HepG2 (cell line): Measurements from ENCODE around the gene MYO19. TPM values are rescaled to one million over a fixed set of nuclear protein-coding genes. Genes with fewer than 3 reads are reported as not detected.
A peak's percentile ranks its signal among the peaks of the same experiment; 100 is the strongest.

Experiments used
- ATRX ChIP-seq: sonication (generic); formaldehyde crosslinking; IDR thresholded peaks from 2 replicates; pipeline ENCODE4 v1.4.0; 2020; ENCODE audit warnings: missing genetic modification reagents, borderline replicate concordance
- CENPX ChIP-seq: sonication (generic); formaldehyde crosslinking; IDR thresholded peaks from 2 replicates; pipeline ENCODE4 v1.9.0; 2021; ENCODE audit warnings: mild to moderate bottlenecking, missing genetic modification reagents, moderate library complexity
- CREB3 ChIP-seq: sonication (generic); formaldehyde crosslinking; IDR thresholded peaks from 2 replicates; pipeline ENCODE4 v1.5.0; 2020; ENCODE audit warnings: missing genetic modification reagents
- CREBL2 ChIP-seq: sonication (generic); formaldehyde crosslinking; IDR thresholded peaks from 2 replicates; pipeline ENCODE4 v1.8.1; 2023; ENCODE audit warnings: missing genetic modification reagents, mild to moderate bottlenecking, borderline replicate concordance
- GLI4 ChIP-seq: sonication (generic); formaldehyde crosslinking; IDR thresholded peaks from 2 replicates; pipeline ENCODE4 v1.5.1; 2020; ENCODE audit warnings: missing genetic modification reagents, mild to moderate bottlenecking, moderate library complexity, borderline replicate concordance
- MTA1 ChIP-seq: sonication (generic); formaldehyde crosslinking; IDR thresholded peaks from 2 replicates; pipeline ENCODE4 v1.4.0; 2020; ENCODE audit warnings: missing genetic modification reagents, mild to moderate bottlenecking, borderline replicate concordance
- NKX3-1 ChIP-seq: sonication (generic); formaldehyde crosslinking; IDR thresholded peaks from 2 replicates; pipeline ENCODE4 v1.5.0; 2020; ENCODE audit warnings: missing genetic modification reagents
- NR2F2 ChIP-seq: IDR thresholded peaks from 2 replicates; pipeline ENCODE4 v1.6.1; 2012; ENCODE audit warnings: low read depth, inconsistent platforms, borderline replicate concordance
- PLRG1 ChIP-seq: fragments of 450-650 bp; conservative IDR thresholded peaks from 2 replicates; pipeline ENCODE4 v1.6.1; 2016
- REXO4 ChIP-seq: sonication (generic); formaldehyde crosslinking; IDR thresholded peaks from 2 replicates; pipeline ENCODE4 v1.8.0; 2022; ENCODE audit warnings: missing genetic modification reagents, mild to moderate bottlenecking, borderline replicate concordance
- RNF219 ChIP-seq: sonication (generic); formaldehyde crosslinking; IDR thresholded peaks from 2 replicates; pipeline ENCODE4 v1.5.0; 2020; ENCODE audit warnings: mild to moderate bottlenecking, missing genetic modification reagents
- STAT5B ChIP-seq: sonication (generic); formaldehyde crosslinking; IDR thresholded peaks from 2 replicates; pipeline ENCODE4 v1.4.0; 2020; ENCODE audit warnings: missing genetic modification reagents
- ZBTB8A ChIP-seq: sonication (generic); formaldehyde crosslinking; IDR thresholded peaks from 2 replicates; pipeline ENCODE4 v1.4.0; 2020; ENCODE audit warnings: mild to moderate bottlenecking, low read depth, missing genetic modification reagents, borderline replicate concordance
- ZNF256 ChIP-seq: sonication (generic); formaldehyde crosslinking; conservative IDR thresholded peaks from 2 replicates; pipeline ENCODE4 v1.4.0; 2020; ENCODE audit warnings: missing genetic modification reagents
- ZNF274 ChIP-seq: sonication (generic); formaldehyde crosslinking; IDR thresholded peaks from 2 replicates; pipeline ENCODE4 v1.5.1; 2020; ENCODE audit warnings: mild to moderate bottlenecking, missing genetic modification reagents
- ZNF615 ChIP-seq: sonication (generic); formaldehyde crosslinking; IDR thresholded peaks from 2 replicates; pipeline ENCODE4 v1.5.0; 2020; ENCODE audit warnings: mild to moderate bottlenecking, missing genetic modification reagents, borderline replicate concordance
- ZNF7 ChIP-seq: IDR thresholded peaks from 2 replicates; pipeline ENCODE4 v1.6.1; 2016; ENCODE audit warnings: missing biosample characterization, missing genetic modification reagents
- ZNF780A ChIP-seq: sonication (generic); formaldehyde crosslinking; IDR thresholded peaks from 2 replicates; pipeline ENCODE4 v1.8.0; 2022; ENCODE audit warnings: mild to moderate bottlenecking, missing genetic modification reagents, moderate library complexity
- polyA plus RNA-seq, 8 experiments: library from polyadenylated mRNA; depleted of rRNA in 3 of 8; stranded (reverse) in 7 of 8; unstranded in 1 of 8; fragments of >200 nt; fragmentation: Illumina TruSeq in 4 of 8; extraction: Trizol in 4 of 8; gene quantifications; 2 replicates each; pipeline versions ENCODE4 v1.2.1 to v1.2.3, GENCODE V29; 2011 to 2016; ENCODE audit warnings: low read depth in 4 of 8, missing spikeins in 1 of 8, mixed read lengths in 1 of 8; ENCODE audit not compliant: insufficient read depth in 1 of 8
- total RNA-seq, 5 experiments: library from RNA; depleted of rRNA; stranded (reverse); fragments of >200 nt; fragmentation: Illumina TruSeq; extraction: Trizol; gene quantifications; 2 replicates each; pipeline ENCODE4 v1.2.3, GENCODE V29; 2016; ENCODE audit warnings: low read depth in 1 of 5
- TF ChIP-seq, protein P1 (sequence below): sonication (generic); formaldehyde crosslinking; IDR thresholded peaks from 2 replicates; pipeline ENCODE4 v1.8.0; 2022; ENCODE audit warnings: low read depth, missing genetic modification reagents
- TF ChIP-seq, protein P2 (sequence below), 2 experiments: sonication (generic) in 1 of 2; formaldehyde crosslinking in 1 of 2; IDR thresholded peaks; 2 replicates each; pipeline versions ENCODE4 v1.5.1 to v1.6.1; 2011 to 2020; ENCODE audit warnings: borderline replicate concordance in 1 of 2, low read depth in 1 of 2, low read length in 1 of 2, mild to moderate bottlenecking in 1 of 2, missing genetic modification reagents in 1 of 2, moderate library complexity in 1 of 2

MYO19 gene
- total and polyA plus RNA-seq, 2 of the 13 experiments (the other 11 are each of a cell fraction or from before 2014, with no cell fraction given): 75.7 to 82.3 TPM

- peak; percentile 94; the same call in 1 of the 2 replicates for TF ChIP-seq ZNF256 (CRISPR knock-in tag)
- TF ChIP-seq MTA1 (CRISPR knock-in tag): no peak; the same call in 1 of the 2 replicates
- TF ChIP-seq PLRG1: no peak
- peak; percentile 23; the same call in 1 of the 2 replicates for TF ChIP-seq NKX3-1 (CRISPR knock-in tag)
- TF ChIP-seq ZBTB8A: no peak
- TF ChIP-seq REXO4: no peak; the same call in 1 of the 2 replicates
- no peak; the same call in 1 of the 2 replicates for TF ChIP-seq ZNF274 (CRISPR knock-in tag)
- TF ChIP-seq CREBL2: peak; percentile 77; the same call in 1 of the 2 replicates
- TF ChIP-seq ZNF7 (CRISPR knock-in tag): no peak
- no peak; the same call in 1 of the 2 replicates for TF ChIP-seq ZNF615 (CRISPR knock-in tag)
- TF ChIP-seq STAT5B (CRISPR knock-in tag): no peak
- TF ChIP-seq RNF219 (CRISPR knock-in tag): peak; percentile 74; the same call in 1 of the 2 replicates
- no peak for TF ChIP-seq NR2F2
- peak; percentile 86 for TF ChIP-seq ZNF780A
- TF ChIP-seq CENPX (CRISPR knock-in tag): no peak
- no peak for TF ChIP-seq ATRX (CRISPR knock-in tag)
- TF ChIP-seq CREB3 (CRISPR knock-in tag): peak; percentile 92; the same call in 1 of the 2 replicates
- TF ChIP-seq, protein P1, sequence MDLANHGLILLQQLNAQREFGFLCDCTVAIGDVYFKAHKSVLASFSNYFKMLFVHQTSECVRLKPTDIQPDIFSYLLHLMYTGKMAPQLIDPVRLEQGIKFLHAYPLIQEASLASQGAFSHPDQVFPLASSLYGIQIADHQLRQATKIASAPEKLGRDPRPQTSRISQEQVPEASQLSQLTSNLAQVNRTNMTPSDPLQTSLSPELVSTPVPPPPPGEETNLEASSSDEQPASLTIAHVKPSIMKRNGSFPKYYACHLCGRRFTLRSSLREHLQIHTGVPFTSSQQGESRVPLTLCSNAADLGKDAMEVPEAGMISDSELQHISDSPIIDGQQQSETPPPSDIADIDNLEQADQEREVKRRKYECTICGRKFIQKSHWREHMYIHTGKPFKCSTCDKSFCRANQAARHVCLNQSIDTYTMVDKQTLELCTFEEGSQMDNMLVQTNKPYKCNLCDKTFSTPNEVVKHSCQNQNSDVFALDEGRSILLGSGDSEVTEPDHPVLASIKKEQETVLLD (CRISPR knock-in tag): peak; percentile 63
- TF ChIP-seq, protein P2, sequence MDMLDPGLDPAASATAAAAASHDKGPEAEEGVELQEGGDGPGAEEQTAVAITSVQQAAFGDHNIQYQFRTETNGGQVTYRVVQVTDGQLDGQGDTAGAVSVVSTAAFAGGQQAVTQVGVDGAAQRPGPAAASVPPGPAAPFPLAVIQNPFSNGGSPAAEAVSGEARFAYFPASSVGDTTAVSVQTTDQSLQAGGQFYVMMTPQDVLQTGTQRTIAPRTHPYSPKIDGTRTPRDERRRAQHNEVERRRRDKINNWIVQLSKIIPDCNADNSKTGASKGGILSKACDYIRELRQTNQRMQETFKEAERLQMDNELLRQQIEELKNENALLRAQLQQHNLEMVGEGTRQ (IDR thresholded peaks at IDR 0.05; ENCODE audit: low read depth, low read length): no peak
- TF ChIP-seq, protein P2 (CRISPR knock-in tag; IDR thresholded peaks at IDR 0.05; ENCODE audit: borderline replicate concordance): 0 out of 2 replicates have a peak, but pooled peaks have one; percentile 20
- 0 out of 2 replicates have a peak, but pooled peaks have one; percentile 58 for TF ChIP-seq GLI4 (CRISPR knock-in tag)
Observed at GRCh38 chr17:36534840-36535668, at the start of gene MYO19, which contains the start of gene PIGW (continued).
